GM13976 (cell line): ENCODE data around the gene IGSF8.
"Not testable (repeated sequence)": the region's sequence is repeated elsewhere in the genome, so short reads cannot be mapped to it uniquely, and the experiment has no call there.

Experiments used
- DNase-seq: peaks from one replicate; pipeline ENCODE4 v3.0.0; 2012; ENCODE audit warnings: low spot score
- in situ Hi-C: fragments of 300-500 bp; cut with MboI; formaldehyde crosslinking; loops from one replicate; pipeline ENCODE4 v1.12.0; 2022; ENCODE audit warnings: low sequenced_read_pairs, mixed read lengths, inconsistent platforms; ENCODE audit not compliant: unreplicated experiment
- TF ChIP-seq, protein P1 (sequence below): IDR thresholded peaks from 2 replicates; pipeline ENCODE4 v1.5.1; 2012; ENCODE audit warnings: borderline replicate concordance, mild to moderate bottlenecking; ENCODE audit not compliant: insufficient read depth; ENCODE audit errors: extremely low read depth, missing control alignments, control extremely low read depth

IGSF8 gene

GRCh38 chr1:160053548-160054365 lies 44.7 kb downstream of the IGSF8 start:
- TF ChIP-seq, protein P1, sequence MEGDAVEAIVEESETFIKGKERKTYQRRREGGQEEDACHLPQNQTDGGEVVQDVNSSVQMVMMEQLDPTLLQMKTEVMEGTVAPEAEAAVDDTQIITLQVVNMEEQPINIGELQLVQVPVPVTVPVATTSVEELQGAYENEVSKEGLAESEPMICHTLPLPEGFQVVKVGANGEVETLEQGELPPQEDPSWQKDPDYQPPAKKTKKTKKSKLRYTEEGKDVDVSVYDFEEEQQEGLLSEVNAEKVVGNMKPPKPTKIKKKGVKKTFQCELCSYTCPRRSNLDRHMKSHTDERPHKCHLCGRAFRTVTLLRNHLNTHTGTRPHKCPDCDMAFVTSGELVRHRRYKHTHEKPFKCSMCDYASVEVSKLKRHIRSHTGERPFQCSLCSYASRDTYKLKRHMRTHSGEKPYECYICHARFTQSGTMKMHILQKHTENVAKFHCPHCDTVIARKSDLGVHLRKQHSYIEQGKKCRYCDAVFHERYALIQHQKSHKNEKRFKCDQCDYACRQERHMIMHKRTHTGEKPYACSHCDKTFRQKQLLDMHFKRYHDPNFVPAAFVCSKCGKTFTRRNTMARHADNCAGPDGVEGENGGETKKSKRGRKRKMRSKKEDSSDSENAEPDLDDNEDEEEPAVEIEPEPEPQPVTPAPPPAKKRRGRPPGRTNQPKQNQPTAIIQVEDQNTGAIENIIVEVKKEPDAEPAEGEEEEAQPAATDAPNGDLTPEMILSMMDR, result no peak
- in situ Hi-C loops, result no loop called here

GRCh38 chr1:160052936-160053335 lies 45.5 kb downstream of the IGSF8 start:
- in situ Hi-C loops, result no loop called here
- no peak for DNase-seq
- TF ChIP-seq, protein P1, result no peak

More at GRCh38 chr1:160053548-160054365, 44.7 kb downstream of the IGSF8 start:
- no peak for DNase-seq

DNA sequence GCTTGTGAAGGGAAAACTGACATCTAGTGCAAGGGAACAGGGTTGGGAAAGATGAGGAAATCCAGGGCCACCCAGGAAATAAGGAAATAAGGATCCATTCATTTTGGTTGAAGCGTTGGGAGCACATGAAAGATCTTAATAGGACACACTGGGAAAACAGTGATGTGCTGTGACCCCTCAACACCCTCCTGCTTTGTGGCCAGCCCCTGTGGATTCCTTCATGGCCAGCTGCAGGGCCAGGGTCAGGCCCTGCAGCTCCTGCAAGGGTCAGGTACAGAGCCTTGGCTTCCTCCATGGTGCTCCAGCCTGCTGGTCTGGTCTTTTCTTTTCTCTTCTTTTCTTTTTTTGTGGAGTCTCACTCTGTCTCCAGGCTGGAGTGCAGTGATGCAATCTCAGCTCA lies 47.8 kb downstream of the IGSF8 start:
- TF ChIP-seq, protein P1, result no peak
- DNase-seq, result no peak
- in situ Hi-C loops, result no loop called here

DNA sequence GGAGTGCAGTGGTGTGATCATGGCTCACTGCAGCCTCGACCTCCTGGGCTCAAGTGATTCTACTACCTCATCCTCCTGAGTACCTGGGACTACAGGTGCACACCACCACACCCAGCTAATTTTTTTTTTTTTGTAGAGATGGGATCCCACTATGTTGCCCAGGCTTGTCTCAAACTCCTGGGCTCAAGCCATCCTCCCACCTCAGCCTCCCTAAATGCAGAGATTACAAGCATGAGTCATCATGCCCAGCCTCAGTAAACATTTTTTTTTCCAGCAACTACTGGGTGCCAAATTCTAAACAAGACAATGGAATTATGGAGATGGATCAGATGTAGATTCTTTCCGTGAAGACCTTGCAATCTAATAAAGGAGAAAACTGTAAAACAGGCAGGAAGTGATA lies 48.2 kb downstream of the IGSF8 start:
- DNase-seq, in situ Hi-C loops: not testable (repeated sequence)

DNA sequence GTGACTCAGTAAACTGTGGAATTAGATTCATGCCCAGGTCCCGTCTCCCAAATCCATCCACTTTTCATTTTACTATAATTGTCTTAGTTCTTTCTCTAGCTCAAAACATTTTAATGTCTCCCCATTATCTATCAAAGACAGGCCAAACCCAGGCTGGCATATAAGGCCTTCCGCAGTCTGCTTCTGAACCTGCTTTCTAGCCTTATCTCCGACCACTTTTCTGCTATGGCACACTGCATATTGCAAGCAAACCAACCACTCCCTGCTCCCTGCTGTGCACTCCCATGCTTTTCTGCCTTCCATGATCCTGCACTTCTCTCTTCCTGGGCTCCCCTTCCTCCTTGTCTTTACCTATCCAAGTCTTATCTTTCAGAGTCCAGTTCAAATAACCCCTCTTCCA lies 49.3 kb downstream of the IGSF8 start:
- TF ChIP-seq, protein P1, result no peak
- in situ Hi-C loops, result no loop called here

GRCh38 chr1:160048335-160048734 lies 50.1 kb downstream of the IGSF8 start:
- no peak for DNase-seq
- TF ChIP-seq, protein P1, result no peak
- in situ Hi-C loops, result no loop called here

More for the DNA sequence above, 49.3 kb downstream of the IGSF8 start:
- no peak for DNase-seq

DNA sequence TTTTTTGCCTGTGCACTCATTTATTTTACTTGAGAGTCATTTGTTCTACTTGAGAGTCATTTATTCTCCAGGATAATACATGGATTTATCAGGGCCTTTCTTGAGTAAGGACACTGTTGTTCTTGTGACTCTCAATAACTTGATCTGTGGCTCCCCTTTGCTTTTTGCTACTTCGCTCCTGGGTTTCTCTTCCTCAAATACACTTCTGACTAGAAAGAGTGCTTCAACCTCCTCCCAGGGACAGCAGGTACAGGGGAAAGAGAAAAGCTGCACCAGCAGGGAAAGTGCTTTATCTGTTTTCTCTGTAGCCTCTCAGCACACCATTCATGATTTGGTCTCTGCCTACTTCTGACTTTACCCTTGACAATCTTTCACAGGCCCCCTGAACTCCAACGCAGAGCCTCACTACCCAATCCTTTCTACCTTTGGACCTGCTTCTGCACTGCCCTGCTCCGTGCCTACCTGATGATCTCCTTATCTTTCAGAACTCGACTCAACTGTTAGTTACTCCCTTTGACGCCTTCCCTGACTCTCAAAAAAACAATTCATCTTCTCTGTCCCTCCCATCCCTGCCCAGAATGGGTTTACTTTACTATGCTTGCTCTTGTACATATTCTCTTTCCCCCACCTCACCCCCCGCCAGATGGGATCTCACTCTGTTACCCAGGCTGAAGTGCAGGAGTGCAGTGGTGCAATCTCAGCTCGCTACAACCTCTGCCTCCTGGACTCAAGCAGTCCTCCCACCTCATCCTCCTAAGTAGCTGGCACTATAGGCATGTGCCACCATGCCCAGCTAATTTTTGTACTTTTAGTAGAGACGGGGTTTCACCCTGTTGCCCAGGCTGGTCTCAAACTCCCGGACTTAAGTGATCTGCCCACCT lies 51.1 kb downstream of the IGSF8 start:
- TF ChIP-seq, protein P1, result no peak
- no peak for DNase-seq
- in situ Hi-C loops, result no loop called here
